Kidney epithelial cell (primary cell): ENCODE data around the gene NR2C2. TPM values are rescaled to one million over a fixed set of nuclear protein-coding genes. Genes with fewer than 3 reads are reported as not detected.

ENCODE experiments used
- DNase-seq: peaks from one replicate; pipeline ENCODE4 v3.0.0-alpha.2; 2010; ENCODE audit warnings: low read depth
- H3K27me3 ChIP-seq: 2 replicates; pipeline ENCODE4 v1.6.0; 2011; ENCODE audit warnings: low read length; ENCODE audit not compliant: control insufficient read depth, insufficient read depth
- H3K36me3 ChIP-seq: 2 replicates; pipeline ENCODE4 v1.5.1; 2011; ENCODE audit warnings: low read length; ENCODE audit not compliant: control insufficient read depth, insufficient read depth
- H3K4me3 ChIP-seq: 2 replicates; pipeline ENCODE4 v1.5.1; 2011; ENCODE audit warnings: low read depth, mild to moderate bottlenecking, control low read depth, low read length
- total RNA-seq: library from RNA; depleted of rRNA; stranded (reverse); fragments of >200 nt; gene quantifications from 2 replicates; pipeline ENCODE4 v1.2.3, GENCODE V29; 2015
- TF ChIP-seq, protein P1 (sequence below): IDR thresholded peaks from 2 replicates; pipeline ENCODE4 v1.5.1; 2011; ENCODE audit warnings: mild to moderate bottlenecking, moderate library complexity, low read length, control low read depth, inconsistent platforms; ENCODE audit not compliant: insufficient read depth, poor library complexity, severe bottlenecking

NR2C2 gene
- total RNA-seq, 1 donor from 2014 or later = 33.6 TPM

GRCh38 chr3:14984581-14985113 lies 37.3 kb downstream of the NR2C2 start:
- TF ChIP-seq, protein P1, sequence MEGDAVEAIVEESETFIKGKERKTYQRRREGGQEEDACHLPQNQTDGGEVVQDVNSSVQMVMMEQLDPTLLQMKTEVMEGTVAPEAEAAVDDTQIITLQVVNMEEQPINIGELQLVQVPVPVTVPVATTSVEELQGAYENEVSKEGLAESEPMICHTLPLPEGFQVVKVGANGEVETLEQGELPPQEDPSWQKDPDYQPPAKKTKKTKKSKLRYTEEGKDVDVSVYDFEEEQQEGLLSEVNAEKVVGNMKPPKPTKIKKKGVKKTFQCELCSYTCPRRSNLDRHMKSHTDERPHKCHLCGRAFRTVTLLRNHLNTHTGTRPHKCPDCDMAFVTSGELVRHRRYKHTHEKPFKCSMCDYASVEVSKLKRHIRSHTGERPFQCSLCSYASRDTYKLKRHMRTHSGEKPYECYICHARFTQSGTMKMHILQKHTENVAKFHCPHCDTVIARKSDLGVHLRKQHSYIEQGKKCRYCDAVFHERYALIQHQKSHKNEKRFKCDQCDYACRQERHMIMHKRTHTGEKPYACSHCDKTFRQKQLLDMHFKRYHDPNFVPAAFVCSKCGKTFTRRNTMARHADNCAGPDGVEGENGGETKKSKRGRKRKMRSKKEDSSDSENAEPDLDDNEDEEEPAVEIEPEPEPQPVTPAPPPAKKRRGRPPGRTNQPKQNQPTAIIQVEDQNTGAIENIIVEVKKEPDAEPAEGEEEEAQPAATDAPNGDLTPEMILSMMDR = no peak
- no peak for DNase-seq

GRCh38 chr3:14988988-14989394 lies 41.6 kb downstream of the NR2C2 start:
- H3K4me3 ChIP-seq = no peak overlapping the region
- TF ChIP-seq, protein P1 = no peak
- DNase-seq = no peak

More at GRCh38 chr3:14984581-14985113, 37.3 kb downstream of the NR2C2 start:
- no peaks in the 10 kb centered on the region for H3K36me3 ChIP-seq
- H3K27me3 ChIP-seq = no peaks in the 10 kb centered on the region
- no peak overlapping the region for H3K4me3 ChIP-seq

DNA sequence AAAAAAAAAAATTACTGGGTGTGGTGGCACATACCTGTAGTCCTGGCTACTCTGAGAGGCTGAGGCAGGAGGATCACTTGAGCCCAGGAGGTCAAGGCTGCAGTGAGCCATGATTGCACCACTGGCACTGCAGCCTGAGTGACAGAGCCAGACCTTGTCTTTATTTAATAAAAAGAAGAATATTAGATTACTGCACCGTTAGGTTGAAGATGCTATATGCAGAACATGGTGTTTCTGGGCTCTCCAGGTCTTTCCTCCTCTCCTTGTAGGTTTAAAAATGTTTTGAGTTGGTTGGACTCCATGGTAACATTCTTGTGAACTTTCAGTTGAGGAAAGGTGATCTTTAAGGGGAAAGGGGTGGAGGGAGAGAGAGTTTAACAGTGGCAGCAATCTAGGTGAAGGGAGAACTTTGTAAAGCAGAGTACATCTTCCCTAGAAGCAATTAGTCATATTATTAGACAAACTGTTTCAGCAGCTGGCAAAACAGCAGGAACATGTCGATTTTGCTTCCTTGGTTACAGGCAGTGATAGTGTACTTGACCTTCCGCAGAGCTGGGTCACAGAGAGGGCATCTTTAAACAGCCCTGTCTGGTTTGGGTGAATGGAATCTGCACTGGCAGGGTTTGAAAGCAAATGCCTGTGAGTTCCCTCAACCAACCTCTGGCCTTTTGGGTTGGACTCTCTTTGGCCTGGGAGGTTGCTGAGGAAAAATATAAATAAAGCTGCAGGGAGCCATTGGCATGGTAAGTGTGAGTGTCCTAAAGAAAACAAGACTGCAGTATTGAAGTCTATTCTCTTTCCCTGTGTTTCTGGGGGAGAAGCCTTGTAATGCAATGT lies 42.8 kb downstream of the NR2C2 start:
- no peak for DNase-seq
- H3K4me3 ChIP-seq = no peak overlapping the region
- H3K27me3 ChIP-seq = no peaks in the 10 kb centered on the region
- no peaks in the 10 kb centered on the region for H3K36me3 ChIP-seq
- TF ChIP-seq, protein P1 = no peak

More at GRCh38 chr3:14988988-14989394, 41.6 kb downstream of the NR2C2 start:
- Histone ChIP-seq H3K27me3 (no peaks in the 10 kb centered on the region), H3K36me3 (no peaks in the 10 kb centered on the region)

- TF ChIP-seq, protein P1 = no peak
- no peaks in the 10 kb centered on the region for H3K27me3 ChIP-seq
- no peaks in the 10 kb centered on the region for H3K36me3 ChIP-seq
- DNase-seq = no peak
- no peak overlapping the region for H3K4me3 ChIP-seq
These were observed 43.4 kb downstream of the NR2C2 start for GRCh38 chr3:14990780-14991148.

- TF ChIP-seq, protein P1 = no peak
- Histone ChIP-seq H3K27me3 (no peaks in the 10 kb centered on the region), H3K36me3 (no peaks in the 10 kb centered on the region), H3K4me3 (no peak overlapping the region)
- no peak for DNase-seq
These were observed 43.9 kb downstream of the NR2C2 start for GRCh38 chr3:14991151-14991742.
